HG03108 (cell line): ENCODE results near the gene NEGR1.

Source experiments
- ATAC-seq: cut with Tn5 transposase; IDR thresholded peaks from one replicate; pipeline ENCODE4 v1.9.1; 2021; ENCODE audit warnings: moderate library complexity; ENCODE audit not compliant: unreplicated experiment

The NEGR1 gene

DNA sequence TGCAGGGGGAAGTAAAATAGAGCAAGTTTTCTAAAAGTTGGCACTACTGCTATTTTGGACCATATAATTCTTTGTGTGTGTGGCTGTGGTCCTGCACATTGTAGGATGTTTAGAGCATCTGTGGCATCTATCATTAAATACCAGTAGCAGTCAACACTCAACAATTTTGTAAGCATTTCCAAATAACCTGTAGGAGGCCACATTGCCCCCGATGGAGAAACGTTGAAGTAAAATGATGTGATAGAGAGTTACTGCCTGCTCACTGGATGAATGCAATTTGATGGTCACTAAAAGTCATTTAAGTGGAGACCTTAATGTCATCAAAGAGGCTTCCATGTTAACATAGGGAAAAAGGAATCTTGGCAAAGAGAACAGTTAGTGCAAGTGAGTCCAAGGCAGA, 560.8 kb downstream of the NEGR1 start:
- ATAC-seq = no peak

DNA sequence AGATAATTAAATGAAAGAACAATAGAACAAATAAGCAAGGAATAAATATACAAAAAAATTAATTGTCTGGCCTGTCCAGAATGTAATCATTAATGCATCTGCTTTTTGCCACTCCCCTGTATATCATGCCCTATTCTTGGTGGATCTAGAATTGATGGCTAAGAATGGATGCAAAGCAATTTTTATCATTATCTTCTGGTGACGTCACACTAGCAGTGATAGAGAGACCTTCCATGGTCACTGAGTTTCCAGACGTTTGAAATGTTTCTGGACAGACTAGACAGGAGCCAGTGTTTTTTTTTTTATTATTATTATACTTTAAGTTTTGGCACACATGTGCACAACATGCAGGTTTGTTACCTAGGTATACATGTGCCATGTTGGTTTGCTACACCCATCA, 563.0 kb downstream of the NEGR1 start:
- ATAC-seq = no peak

DNA sequence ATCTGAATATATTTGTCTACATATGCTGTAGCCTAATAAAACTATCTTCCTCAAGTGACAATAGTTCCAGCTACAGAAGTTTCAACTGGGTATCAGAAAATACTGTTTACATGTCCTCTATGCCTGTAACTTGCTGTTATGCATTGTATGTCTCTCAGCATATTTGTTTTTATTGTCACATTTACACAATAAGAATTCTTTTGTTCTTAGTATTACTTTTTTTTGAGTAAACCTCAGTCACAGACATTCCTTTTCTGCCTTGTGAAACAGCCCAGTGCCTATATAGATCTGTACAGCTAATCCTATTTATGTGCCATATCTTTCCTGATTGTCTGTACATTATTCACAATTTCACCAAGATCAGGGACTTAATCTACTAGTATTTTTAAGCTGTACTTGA, 565.2 kb downstream of the NEGR1 start:
- ATAC-seq = no peak

DNA sequence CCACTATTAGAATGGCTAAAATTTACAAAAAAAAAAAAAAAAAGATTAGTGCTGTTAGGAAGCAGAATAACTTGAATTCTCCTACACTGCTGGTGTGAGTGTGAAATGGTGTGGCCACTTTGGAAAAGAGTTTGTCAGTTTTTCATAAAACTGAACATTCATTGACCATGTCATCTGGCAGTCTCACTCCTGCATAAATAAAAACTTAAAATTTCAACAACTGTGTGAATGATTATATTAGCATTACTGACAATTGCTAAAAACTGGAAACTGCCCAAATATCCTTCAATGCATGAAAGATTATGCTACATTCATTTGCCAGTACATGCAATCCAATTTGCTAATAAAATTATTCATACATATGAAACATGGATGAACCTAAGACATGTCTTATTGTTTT, 570.9 kb downstream of the NEGR1 start:
- ATAC-seq = no peak

DNA sequence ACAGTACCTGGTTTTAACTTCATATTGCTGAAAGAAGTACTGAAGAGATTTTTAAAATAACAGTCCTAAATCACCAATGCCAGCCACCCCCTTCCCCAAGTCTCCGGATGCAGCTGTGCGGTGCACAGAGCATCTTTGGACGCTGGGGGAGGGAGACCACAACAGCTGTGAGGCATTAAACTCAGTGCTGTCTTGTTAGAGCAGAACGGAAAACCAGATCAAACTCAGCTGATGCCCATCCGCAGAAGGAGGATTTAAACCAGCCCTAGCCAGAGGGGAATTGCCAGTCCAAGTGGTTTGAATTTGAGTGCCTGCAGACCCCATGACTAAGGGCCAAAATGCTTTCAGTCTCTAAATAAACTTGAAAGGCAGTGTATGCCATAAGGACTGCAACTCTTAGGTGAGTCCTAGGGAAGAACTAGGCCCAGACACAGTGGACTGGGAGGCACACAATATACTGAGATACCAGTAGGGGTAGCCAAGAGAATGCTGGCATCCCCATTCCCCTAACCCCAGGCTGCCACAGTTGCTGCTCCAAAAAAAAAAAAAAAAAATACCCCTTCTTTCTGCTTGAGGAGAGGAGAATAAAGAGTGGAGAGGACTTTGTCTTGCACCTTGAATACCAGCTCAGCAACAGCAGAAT, 576.2 kb downstream of the NEGR1 start:
- no peak for ATAC-seq

DNA sequence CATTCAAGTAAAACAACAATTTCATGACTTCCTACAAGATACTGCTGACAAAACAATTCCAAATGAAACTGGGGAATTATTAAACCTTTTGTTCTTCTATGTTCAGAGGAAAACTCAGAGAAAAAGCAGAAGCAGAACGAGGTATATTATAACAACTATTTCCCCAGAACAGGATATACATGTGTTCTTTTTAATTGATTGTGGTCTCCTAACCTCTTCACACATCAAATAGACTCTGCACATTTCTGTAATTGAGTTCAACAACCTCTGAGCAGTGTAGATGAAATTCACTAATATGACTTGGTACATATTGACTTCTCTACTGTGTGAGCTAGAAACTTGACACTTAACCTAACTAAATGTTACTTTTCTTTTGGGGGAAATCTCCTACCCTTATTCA, 584.2 kb downstream of the NEGR1 start:
- no peak for ATAC-seq

DNA sequence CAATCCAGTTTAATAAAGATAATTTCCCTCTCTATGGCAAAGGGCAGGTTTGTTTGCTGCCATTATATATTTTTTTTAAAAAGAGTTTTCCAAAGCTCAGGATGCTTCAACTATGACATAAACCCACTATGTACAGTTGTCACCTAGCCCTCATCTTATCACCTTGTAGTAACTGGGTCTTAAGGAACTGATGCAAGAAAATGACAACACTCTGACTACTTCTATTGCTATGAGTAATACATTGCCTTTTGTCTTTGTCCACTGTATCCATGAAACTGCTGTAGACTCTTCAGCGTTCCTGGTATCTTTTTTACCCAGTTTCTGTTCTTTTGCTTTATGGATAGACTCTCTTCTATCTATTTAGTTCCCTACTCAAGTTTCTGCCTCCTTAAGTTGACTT, 586.5 kb downstream of the NEGR1 start:
- ATAC-seq = no peak

DNA sequence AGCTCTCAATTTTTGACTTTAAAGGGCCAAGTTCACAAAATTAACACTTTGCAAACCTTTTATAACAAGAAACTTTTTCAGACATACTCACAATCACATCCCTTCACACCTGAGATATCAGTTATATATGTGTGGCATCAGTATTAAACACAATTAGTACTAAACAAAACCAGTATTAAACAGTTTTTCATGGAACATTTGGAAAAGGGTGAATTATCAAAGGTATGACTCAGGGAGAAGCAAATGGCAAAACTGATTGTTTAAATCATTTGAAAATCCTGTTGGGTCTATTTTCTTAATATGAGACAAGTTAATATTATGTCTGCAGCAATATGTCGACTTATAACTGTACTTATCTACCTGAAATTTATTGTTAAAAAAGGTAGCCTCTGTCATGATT, 587.3 kb downstream of the NEGR1 start:
- ATAC-seq = no peak

DNA sequence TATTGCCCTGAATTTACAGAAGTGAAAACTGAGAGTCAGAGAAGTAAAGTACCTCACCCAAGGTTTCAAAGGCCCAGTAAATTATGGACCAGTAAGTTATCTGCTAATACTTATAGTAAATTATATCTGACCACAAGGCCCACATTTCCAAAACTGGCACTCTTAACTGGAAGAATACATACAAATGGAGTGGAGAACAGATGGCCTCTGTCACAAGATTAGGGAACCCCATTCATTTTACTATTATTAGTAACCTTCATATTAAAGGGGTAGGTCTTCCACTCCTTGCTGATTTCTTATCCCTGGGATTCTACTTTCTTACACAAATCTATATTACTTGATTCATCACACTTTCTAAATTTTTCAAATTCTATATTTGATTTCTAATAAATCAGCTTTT, 588.8 kb downstream of the NEGR1 start:
- ATAC-seq = no peak

DNA sequence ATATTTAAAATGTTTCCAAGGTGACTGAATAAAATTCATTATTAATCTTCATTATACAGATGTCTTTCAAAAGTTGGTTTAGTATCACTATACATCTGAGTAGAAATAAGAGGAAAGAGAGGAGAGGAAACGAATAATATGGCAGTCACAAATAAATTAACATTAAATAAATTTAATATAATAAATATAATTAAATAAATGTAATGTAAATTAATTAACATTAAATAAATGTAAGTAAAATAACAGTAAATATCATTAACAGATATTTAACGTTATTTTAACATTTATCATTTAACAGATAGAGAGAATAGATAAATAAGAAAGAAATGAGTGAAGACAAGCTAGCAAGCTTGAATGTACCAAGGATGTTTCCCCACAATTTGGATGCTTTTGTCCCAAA, 592.7 kb downstream of the NEGR1 start:
- ATAC-seq = no peak

DNA sequence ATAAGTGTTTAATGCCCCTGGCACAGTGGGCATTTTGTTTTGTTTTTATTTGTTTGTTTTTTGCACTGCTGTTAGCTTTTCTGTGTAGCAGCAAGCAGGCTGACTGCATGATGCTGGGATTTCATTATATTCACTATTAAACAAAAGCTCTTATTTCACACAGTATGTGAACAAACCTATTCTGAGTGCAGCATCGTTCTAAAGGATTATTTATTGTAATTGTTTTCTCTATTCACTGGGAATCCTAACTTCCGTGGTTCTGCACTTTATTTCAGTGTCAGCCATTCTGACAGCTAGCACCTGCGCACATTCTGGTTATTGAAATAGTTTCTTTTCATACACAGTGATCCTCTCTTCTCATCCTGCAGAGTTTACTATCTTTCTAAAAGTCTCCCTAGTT, 595.0 kb downstream of the NEGR1 start:
- ATAC-seq = no peak

DNA sequence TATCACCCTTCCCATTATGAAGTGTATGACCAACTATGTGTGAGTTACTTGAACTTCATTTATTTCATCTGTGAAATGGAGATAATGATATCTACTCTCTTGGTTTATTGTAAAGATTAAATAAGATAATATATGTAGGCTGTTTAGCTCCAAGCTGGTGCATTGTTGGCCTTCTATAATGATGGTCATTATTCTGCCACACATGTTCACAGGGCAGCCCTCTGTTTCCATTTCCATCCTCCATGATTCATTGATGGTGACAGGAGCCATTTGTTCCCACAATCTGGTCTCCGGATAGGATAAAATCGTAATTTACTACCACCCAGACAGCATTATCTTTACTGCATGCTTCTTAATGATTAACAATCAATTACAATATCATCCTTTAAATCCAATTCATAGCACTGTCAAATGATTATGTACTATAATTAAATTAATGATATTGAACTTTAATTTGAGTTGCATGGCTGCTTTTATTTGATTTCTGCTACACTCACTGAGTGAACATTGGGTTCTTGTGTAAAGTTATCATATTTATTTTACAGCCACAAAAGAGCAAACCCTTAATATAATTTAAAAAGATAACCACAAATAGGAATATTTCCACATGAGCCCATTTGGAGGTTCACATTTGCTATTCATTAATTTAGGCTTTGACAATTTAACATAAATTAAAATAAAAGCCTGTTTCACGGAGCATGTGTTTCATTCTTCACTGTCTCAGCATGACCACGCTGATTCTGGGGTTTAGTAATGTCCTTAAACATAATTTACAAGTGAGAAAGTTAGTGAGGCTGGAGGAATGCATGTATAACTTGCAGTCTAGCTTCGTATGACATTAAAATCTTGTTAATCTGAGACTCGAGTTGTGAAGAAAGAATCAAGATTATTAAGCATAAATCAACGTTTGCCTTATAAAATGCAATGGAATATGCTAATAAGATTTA, 605.1 kb downstream of the NEGR1 start:
- no peak for ATAC-seq

DNA sequence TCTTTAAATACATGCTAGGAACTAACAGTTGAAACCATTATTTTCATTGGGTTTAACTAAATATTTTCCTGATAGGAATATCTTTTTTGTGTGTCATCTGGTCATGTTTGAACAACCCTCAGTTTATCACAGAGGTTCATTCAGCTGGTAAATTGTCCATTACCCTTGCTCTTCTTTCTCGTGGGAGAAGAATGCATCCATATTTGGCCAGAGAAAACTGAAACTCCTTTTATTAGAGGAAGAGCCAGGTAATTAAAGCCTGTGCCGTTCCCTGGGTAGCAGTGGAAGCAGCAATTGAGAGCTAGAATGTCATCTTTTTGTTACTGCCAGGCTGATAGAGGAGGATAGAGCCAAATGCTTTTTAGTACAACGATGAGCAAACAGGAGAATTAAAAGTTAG, 614.3 kb downstream of the NEGR1 start:
- ATAC-seq = no peak

DNA sequence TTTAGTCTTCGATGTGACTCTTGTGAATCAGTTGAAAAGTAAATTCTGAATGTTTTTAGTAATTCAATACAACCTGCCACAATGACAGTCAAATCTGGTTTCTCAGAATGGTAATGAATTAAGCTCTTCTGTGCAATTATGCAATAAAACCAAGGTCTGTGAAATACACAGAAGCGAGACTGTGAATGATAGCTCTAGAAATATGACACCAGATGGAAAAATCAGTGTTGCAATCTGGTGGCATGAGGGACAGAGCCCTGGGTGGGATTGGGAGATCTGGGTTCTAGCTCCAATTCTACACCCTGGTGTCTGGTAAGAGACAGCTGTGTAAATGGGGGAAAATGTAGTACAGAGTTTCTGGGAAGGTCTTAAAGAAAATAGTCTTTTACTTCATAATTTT, 615.1 kb downstream of the NEGR1 start:
- no peak for ATAC-seq

DNA sequence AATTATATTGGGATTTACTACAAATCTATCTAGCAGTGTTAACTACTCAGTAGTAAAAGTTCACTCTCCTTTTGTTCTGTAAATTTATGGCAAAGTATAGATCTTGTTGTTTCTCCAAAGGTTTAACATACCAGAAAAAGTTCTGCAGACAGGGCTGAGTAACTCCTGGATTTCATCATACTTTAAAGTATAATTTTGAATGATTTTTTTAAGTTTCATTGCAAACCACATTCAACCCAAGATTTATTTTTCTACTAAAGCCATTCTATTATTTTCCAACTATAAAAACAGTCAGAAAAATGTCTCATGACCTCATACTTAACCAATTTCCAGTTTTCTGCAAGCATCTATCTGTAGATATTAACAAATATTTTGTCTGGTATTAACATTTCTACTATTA, 615.7 kb downstream of the NEGR1 start:
- ATAC-seq = no peak

DNA sequence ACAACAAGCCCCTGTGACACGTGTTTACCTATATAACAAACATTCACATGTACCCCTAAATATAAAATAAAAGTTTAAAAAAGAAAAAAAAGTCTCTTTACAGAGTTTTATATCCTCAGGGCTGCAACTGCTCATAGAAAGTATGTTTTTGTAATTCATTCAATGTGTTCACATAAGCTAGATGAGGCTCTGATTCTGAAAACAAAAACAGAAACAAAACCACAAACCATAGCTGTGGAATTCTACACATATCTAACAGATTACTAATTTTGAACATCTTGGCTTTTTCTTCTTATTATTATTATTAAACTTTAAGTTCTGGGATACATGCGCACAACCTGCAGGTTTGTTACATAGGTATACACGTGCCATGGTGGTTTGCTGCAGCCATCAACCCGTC, 621.9 kb downstream of the NEGR1 start:
- ATAC-seq = no peak

DNA sequence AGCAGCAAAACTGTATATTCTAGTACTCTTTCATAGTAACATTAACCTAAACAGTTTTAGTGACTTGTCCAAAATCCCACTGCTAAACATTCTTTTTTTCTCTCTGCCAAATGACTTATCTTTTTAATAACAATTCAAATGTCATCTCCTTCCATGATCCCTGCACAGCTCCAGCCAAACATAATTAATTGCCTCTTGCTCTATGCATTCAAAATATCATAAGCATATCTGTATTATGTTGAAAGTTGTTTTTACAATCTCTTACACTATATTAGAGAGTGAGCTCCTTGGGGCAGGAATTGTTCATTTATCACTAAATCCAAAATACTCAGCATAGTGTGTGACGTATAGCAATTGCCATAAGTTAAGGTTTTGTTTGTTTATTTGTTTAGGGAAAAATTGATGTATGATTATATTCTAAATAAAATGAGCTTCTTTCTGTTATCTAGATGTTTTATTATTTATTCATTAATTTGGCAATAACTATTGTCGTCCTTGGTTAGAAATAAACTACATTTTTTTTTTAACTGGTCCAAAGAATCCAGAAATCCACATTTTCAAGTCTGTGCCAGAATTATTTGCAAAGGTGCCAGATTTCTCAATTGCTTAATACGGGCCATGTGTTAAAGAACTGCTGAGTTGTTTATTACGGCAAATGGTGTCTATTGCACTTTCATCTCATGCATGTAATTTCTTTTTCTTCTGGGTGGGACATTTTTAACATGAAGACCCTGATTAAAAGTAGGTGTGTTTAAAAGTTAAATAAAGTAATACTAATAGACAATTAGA, 624.3 kb downstream of the NEGR1 start:
- no peak for ATAC-seq

DNA sequence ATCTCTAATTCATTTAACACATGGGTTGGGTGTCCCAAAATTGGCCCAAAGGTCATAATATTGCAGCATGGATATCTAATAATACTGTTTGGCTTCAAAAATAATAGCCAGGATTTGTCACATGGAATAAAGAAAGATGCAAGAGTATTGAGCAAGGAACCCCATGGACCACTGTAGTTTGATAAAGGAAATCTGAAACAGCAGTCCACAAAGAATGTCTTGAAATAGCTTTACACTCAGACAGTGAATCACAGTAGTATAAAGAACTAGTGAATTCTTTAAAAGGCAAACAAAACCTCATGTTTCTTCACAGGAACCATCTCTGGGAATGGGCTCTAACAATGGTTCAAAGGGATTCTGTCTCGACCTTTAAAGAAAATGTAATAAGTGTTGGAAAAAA, 625.4 kb downstream of the NEGR1 start:
- ATAC-seq = no peak

DNA sequence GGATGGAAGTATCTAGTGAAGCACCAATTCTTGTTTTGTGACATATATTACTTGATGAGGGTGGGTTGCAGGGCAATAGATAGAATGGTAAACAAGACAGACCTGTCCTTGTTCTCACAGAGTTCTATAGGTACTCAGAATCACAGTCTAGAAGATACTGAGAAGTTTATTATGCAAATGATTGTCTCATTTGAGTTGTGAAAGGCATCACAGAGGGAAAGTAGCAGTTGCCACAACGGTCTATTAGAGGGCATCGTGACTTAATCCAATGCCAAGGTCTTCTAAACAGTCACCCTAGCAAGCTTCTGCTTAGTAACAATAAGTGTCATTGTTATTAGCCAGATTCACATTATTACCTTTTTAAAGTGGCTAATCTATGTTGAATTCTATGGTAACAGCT, 626.7 kb downstream of the NEGR1 start:
- no peak for ATAC-seq

DNA sequence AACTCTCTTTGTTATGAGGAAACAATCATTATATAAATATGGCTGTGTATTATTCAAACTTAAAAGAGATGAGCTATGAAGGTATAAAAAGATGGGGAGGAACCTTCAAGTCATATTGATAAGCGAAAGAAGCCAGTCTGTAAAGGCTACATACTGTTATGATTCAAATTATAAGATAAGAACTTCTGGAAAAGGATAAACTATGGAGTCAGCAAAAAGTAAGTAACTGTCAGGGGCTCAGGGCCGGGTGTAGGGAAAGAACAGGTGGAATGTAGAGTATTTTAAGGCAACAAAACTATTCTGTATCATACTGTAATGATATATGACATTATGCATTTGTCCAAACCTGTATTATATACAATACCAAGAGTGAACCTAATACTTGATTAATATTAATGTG, 628.4 kb downstream of the NEGR1 start:
- no peak for ATAC-seq

DNA sequence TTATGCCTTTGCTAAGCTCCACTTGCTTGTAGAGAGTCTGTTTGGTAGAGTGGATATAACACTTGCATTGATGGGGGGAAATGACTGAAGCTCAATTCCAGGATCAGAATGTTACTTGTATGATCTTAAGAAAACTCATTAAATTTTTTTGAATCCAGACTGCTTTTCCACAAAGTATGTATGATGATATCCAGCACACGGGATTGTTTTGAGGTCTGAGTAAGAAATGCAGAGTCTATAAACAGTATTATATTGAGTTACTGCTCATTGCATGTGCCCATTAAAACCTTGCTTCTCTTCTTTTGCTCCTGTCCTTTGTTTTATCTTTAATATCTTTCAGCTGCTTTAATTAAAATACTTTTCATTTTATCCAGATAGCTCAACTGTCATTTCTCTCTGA, 631.1 kb downstream of the NEGR1 start:
- no peak for ATAC-seq

DNA sequence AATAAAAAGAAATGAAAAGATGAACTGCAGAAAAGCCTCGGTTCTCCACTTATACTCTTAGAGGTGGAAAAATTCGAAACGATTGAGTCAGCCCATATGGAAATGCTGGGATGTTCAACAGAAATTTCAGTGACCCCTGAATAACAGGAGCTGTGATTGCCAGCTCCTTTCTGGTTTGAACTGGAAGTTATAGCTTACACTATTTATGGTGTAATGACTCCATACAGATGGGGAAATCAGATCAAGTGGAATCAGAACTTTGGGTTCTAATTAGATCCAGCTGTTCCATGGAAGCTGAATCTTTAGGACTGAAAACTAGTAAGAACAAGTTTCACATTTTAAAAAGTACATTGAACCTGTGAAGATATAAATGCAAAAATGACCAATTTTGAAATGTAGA, 632.2 kb downstream of the NEGR1 start:
- ATAC-seq = no peak
